Measurements from ENCODE around the gene TGM4.

GRCh38 chr3:44962621-44963393 is 88.4 kb downstream of the TGM4 start:
- TF ChIP-seq POLR2A (IDR thresholded peaks at IDR 0.05) (no peak), CTCF (IDR thresholded peaks at IDR 0.05) (no peak)

All from lower leg skin (tissue), 3 donors.